Epithelial cell of prostate (primary cell): ENCODE measurements around the gene DNASE1.

Experiments used
- DNase-seq: peaks from one replicate; pipeline ENCODE4 v3.0.0-alpha.2; 2011; ENCODE audit warnings: low read depth, low spot score
- H3K27ac ChIP-seq: fragments of 450-650 bp; 2 replicates; pipeline ENCODE4 v1.5.1; 2017; ENCODE audit warnings: mild to moderate bottlenecking

DNASE1 gene

DNA sequence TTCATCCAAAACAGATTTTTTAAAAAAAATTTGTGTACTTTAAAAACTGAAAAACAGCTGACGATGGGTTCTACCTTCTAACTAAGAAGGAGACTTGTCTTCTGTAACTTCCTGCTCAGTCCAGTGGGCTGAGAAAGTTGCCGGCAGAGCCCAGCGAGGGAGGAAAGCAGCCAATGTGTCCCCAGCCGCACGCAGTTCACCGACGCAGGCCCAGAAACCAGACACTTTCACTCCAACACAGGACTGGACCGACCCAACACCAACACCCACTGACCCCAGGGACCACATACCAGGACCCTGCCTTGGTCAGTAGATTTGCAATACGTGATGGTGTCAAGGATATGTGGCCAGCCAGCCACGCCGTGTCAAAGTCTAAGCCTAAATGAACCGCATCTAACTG is 37.3 kb downstream of the DNASE1 start:
- DNase-seq: no peak
- no peak overlapping the region for H3K27ac ChIP-seq

DNA sequence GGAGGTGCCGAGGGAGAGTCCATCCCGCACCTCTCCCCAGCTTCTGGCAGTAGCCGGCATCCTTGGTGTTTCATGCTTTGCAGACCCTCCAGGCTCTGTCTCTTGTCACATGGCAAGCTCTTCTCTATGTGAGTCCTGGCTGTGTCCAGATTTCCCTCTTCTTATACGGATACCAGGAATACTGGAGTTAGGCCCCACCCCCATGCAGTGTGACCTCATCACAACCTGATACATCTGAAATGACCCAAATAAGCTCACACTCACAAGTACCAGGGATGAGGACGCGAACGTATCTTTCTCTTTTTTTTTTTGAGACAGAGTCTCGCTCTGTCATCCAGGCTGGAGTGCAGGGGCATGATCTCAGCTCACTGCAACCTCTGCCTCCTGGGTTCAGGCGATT is 39.6 kb downstream of the DNASE1 start:
- H3K27ac ChIP-seq: no peak overlapping the region
- no peak for DNase-seq

DNA sequence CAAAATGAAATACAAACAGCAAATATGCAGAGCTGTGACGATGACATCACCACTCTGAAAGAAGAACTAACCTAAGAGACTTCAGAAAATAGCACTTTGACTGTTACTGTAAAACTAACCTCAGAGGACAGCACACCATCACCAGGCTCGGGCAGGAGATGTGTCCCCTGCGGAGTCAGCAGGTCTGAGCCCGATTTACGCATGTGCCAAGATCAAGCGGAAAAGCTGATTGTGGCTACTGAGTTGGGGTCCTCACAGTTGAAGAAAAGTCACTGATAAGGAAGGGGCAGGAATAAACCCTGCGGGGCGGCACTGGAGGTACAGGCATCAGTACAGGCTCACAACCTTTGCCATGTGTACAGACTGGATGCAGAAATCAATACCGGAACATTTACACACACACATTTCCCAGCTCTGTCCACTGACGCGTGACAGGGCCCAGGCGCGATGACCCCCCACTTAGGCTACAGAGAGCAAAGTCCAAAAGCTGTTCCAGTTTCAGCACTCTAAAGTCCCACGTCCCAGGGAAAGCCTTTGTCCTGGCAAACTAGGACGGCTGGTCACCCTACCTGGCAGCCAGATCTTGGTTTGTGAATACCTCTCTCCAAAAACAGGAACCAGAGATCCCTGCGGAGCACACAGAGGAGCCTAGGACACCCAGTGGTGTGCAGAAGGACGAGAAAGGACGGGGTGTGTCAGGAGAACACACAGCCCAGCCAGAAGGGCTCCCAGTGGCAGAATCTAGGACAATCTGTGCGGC is 41.3 kb downstream of the DNASE1 start:
- DNase-seq: no peak
- H3K27ac ChIP-seq: no peak overlapping the region

- H3K27ac ChIP-seq: no peak overlapping the region
- peak; percentile 37 for DNase-seq
Observed at GRCh38 chr16:3696425-3697218, 42.1 kb downstream of the DNASE1 start.

- DNase-seq: no peak
- no peak overlapping the region for H3K27ac ChIP-seq
Observed at GRCh38 chr16:3698941-3699340, 44.5 kb downstream of the DNASE1 start.

- DNase-seq: no peak
- H3K27ac ChIP-seq: no peak overlapping the region
Observed at GRCh38 chr16:3701531-3701930, 47.0 kb downstream of the DNASE1 start.

GRCh38 chr16:3702082-3702481 is 47.6 kb downstream of the DNASE1 start:
- no peak overlapping the region for H3K27ac ChIP-seq
- DNase-seq: no peak

GRCh38 chr16:3706253-3707012 is 51.9 kb downstream of the DNASE1 start:
- H3K27ac ChIP-seq: no peak overlapping the region

More at GRCh38 chr16:3706253-3707012, 51.9 kb downstream of the DNASE1 start:
- no peak for DNase-seq
